ENCODE measurements around the gene KIF3B. TPM values are rescaled to one million over a fixed set of nuclear protein-coding genes. Genes with fewer than 3 reads are reported as not detected.
A peak's percentile ranks its signal among the peaks of the same experiment; 100 is the strongest.

Gene KIF3B
- total RNA-seq, 5 donors from 2014 or later (not counting 1 experiment from before 2014, with no cell fraction given) = 11.3 to 14.6 (median 13.6) TPM

- Histone ChIP-seq H3K9me3 (no peaks in the 10 kb centered on the region), H3K36me3 (ENCODE audit: control insufficient read depth in 2 of 2, extremely low read depth in 1 of 2, insufficient read depth in 1 of 2, low read length in 1 of 2) (peaks cover 11 to 54% of the 10 kb centered on the region in 2 donors), H3K4me1 (ENCODE audit: control insufficient read depth in 1 of 2, extremely low read depth in 1 of 2, insufficient read depth in 2 of 2, low read length in 2 of 2) (no peaks in the 10 kb centered on the region), H3K4me3 (ENCODE audit: control insufficient read depth in 1 of 2, extremely low read depth in 1 of 2, low read length in 1 of 2) (no peak overlapping the region), H3K27me3 (replicated peaks in 1 of 2; ENCODE audit: control insufficient read depth in 2 of 2, extremely low read depth in 1 of 2, insufficient read depth in 2 of 2, low read length in 1 of 2) (no peaks in the 10 kb centered on the region), H3K27ac (ENCODE audit: low read length) (no peak overlapping the region)
- Mint-ChIP-seq H3K27me3 (no peaks in the 10 kb centered on the region), H3K9me3 (no peaks in the 10 kb centered on the region), H3K36me3 (peaks cover 49% of the 10 kb centered on the region), H3K4me3 (no peak overlapping the region), H3K27ac (no peak overlapping the region), H3K4me1 (peaks cover 0 to 6% (median 1%) of the 10 kb centered on the region in 3 donors)
- DNase-seq = no peak
- ChIA-PET POLR2A (interaction anchor here in 1 of 2 donors (0.6 kb wide), 1 partner anchor 12 kb away, joined by 10 read pairs; no protein-coding TSS in a partner anchor), CTCF (interaction anchor here (0.5 to 0.6 kb wide), 2 partner anchors 20 to 39 kb away, joined by 3 to 5 read pairs; no protein-coding TSS in a partner anchor)
- no peak for ATAC-seq (replicated peaks in 1 of 4)
- WGBS (ENCODE audit: insufficient coverage) = 83% methylated on average over 2 of the region's 3 CpGs
Measured at GRCh38 chr20:32312718-32313424, 35.4 kb downstream of the KIF3B start.

- WGBS (ENCODE audit: insufficient coverage) = 100% methylated on average over 1 of the region's 1 CpG
- POLR2A ChIA-PET = no interaction called here
- H3K36me3 ChIP-seq (ENCODE audit: control insufficient read depth in 2 of 2, extremely low read depth in 1 of 2, insufficient read depth in 1 of 2, low read length in 1 of 2) = peaks cover 11 to 54% of the 10 kb centered on the region in 2 donors
Measured at GRCh38 chr20:32314768-32315167, 37.3 kb downstream of the KIF3B start.

DNA sequence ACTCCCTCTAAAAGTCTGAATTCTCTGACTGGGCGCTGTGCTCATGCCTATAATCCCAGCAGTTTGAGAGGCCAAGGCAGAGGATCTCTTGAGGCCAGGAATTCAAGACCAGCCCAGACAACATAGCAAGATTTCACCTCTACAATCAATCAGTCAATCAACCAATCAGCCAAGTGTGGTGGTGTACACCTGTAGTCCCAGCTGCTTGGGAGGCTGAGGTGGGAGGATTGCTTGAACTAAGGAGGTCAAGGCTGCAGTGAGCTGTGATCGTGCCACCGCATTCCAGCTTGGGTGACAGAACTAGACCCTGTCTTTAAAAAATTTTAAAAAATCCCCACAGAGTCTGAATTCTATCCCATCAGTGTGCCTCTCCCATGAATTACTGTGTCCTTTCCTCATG, 37.9 kb downstream of the KIF3B start:
- no peak for DNase-seq
- Histone ChIP-seq H3K4me1 (ENCODE audit: control insufficient read depth in 1 of 2, extremely low read depth in 1 of 2, insufficient read depth in 2 of 2, low read length in 2 of 2) (no peaks in the 10 kb centered on the region), H3K36me3 (ENCODE audit: control insufficient read depth in 2 of 2, extremely low read depth in 1 of 2, insufficient read depth in 1 of 2, low read length in 1 of 2) (peaks cover 11 to 47% of the 10 kb centered on the region in 2 donors), H3K9me3 (no peaks in the 10 kb centered on the region), H3K27me3 (replicated peaks in 1 of 2; ENCODE audit: control insufficient read depth in 2 of 2, extremely low read depth in 1 of 2, insufficient read depth in 2 of 2, low read length in 1 of 2) (no peaks in the 10 kb centered on the region), H3K27ac (ENCODE audit: low read length) (no peak overlapping the region), H3K4me3 (ENCODE audit: control insufficient read depth in 1 of 2, extremely low read depth in 1 of 2, low read length in 1 of 2) (no peak overlapping the region)
- Mint-ChIP-seq H3K4me1 (peaks cover 0 to 6% (median 1%) of the 10 kb centered on the region in 3 donors), H3K36me3 (peaks cover 42% of the 10 kb centered on the region), H3K27ac (no peak overlapping the region), H3K4me3 (no peak overlapping the region), H3K27me3 (no peaks in the 10 kb centered on the region), H3K9me3 (no peaks in the 10 kb centered on the region)
- no peak for ATAC-seq (replicated peaks in 1 of 4)
- WGBS (ENCODE audit: insufficient coverage) = 100% methylated on average over 1 of the region's 3 CpGs
- ChIA-PET CTCF (interaction anchor here in 1 of 2 donors (0.5 to 0.7 kb wide), 2 partner anchors 105 to 659 kb away, joined by 4 to 5 read pairs; no protein-coding TSS in a partner anchor), POLR2A (no interaction called here)

More at GRCh38 chr20:32314768-32315167, 37.3 kb downstream of the KIF3B start:
- no peaks in the 10 kb centered on the region for H3K9me3 ChIP-seq
- H3K4me3 Mint-ChIP-seq = no peak overlapping the region
- no peak overlapping the region for H3K27ac ChIP-seq (ENCODE audit: low read length)
- no peaks in the 10 kb centered on the region for H3K27me3 ChIP-seq (replicated peaks in 1 of 2; ENCODE audit: control insufficient read depth in 2 of 2, extremely low read depth in 1 of 2, insufficient read depth in 2 of 2, low read length in 1 of 2)
- peak overlapping the region; percentile 55 to 65 for H3K27ac Mint-ChIP-seq
- peaks cover 47% of the 10 kb centered on the region for H3K36me3 Mint-ChIP-seq
- CTCF ChIA-PET = no interaction called here
- H3K27me3 Mint-ChIP-seq = no peaks in the 10 kb centered on the region
- H3K4me1 ChIP-seq (ENCODE audit: control insufficient read depth in 1 of 2, extremely low read depth in 1 of 2, insufficient read depth in 2 of 2, low read length in 2 of 2) = no peaks in the 10 kb centered on the region
- no peak overlapping the region for H3K4me3 ChIP-seq (ENCODE audit: control insufficient read depth in 1 of 2, extremely low read depth in 1 of 2, low read length in 1 of 2)
- no peak for ATAC-seq (replicated peaks in 1 of 4)
- no peak for DNase-seq
- peaks cover 0 to 6% (median 1%) of the 10 kb centered on the region in 3 donors for H3K4me1 Mint-ChIP-seq
- H3K9me3 Mint-ChIP-seq = no peaks in the 10 kb centered on the region

GRCh38 chr20:32315891-32316290, 38.4 kb downstream of the KIF3B start:
- H3K36me3 Mint-ChIP-seq = peaks cover 42% of the 10 kb centered on the region

DNA sequence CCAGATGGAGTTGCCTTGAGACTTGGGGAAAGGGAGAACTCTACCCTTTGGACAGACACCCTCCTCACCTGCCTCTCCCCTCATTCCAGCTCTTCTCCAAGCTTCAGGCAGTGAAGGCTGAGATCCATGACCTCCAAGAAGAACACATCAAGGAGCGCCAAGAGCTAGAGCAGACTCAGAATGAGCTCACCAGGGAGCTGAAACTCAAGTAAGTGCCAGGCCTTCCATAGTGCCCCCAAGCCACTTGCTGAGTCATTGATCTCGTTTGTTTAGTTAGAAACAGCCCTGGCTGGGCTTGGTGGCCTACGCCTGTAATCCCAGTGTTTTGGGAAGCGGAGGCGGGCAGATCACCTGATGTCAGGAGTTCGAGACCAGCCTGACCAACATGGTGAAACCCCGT, 39.2 kb downstream of the KIF3B start:
- POLR2A ChIA-PET = interaction anchor here in 1 of 2 donors (1.1 kb wide), 1 partner anchor 16 kb away, joined by 5 read pairs; no protein-coding TSS in a partner anchor

More at GRCh38 chr20:32315891-32316290, 38.4 kb downstream of the KIF3B start:
- Histone ChIP-seq H3K9me3 (no peaks in the 10 kb centered on the region), H3K27me3 (replicated peaks in 1 of 2; ENCODE audit: control insufficient read depth in 2 of 2, extremely low read depth in 1 of 2, insufficient read depth in 2 of 2, low read length in 1 of 2) (no peaks in the 10 kb centered on the region), H3K4me1 (ENCODE audit: control insufficient read depth in 1 of 2, extremely low read depth in 1 of 2, insufficient read depth in 2 of 2, low read length in 2 of 2) (no peaks in the 10 kb centered on the region), H3K27ac (ENCODE audit: low read length) (no peak overlapping the region), H3K36me3 (ENCODE audit: control insufficient read depth in 2 of 2, extremely low read depth in 1 of 2, insufficient read depth in 1 of 2, low read length in 1 of 2) (peaks cover 11 to 42% of the 10 kb centered on the region in 2 donors), H3K4me3 (ENCODE audit: control insufficient read depth in 1 of 2, extremely low read depth in 1 of 2, low read length in 1 of 2) (no peak overlapping the region)
- DNase-seq (no peak), ATAC-seq (replicated peaks in 1 of 4) (no peak)
- CTCF ChIA-PET = interaction anchor here (0.5 to 0.8 kb wide), 4 partner anchors 42 to 659 kb away, joined by 3 to 5 read pairs (median 4); partner anchors contain the start of gene ASXL1 (in 1 of the 2)
- POLR2A ChIA-PET = interaction anchor here in 1 of 2 donors (0.6 kb wide), 1 partner anchor 336 kb away, joined by 3 read pairs; no protein-coding TSS in a partner anchor
- Mint-ChIP-seq H3K9me3 (no peaks in the 10 kb centered on the region), H3K27me3 (no peaks in the 10 kb centered on the region), H3K4me3 (no peak overlapping the region), H3K4me1 (peaks cover 0 to 6% (median 1%) of the 10 kb centered on the region in 3 donors), H3K27ac (peak overlapping the region; percentile 27 to 69)
- 80% methylated on average over 1 of the region's 2 CpGs for WGBS (ENCODE audit: insufficient coverage)

GRCh38 chr20:32319100-32319499, 41.6 kb downstream of the KIF3B start:
- no peaks in the 10 kb centered on the region for H3K27me3 ChIP-seq (replicated peaks in 1 of 2; ENCODE audit: control insufficient read depth in 2 of 2, extremely low read depth in 1 of 2, insufficient read depth in 2 of 2, low read length in 1 of 2)
- DNase-seq (no peak), ATAC-seq (replicated peaks in 1 of 4) (peak in 1 of 4 experiments; percentile 44)
- POLR2A ChIA-PET = no interaction called here
- Mint-ChIP-seq H3K27me3 (no peaks in the 10 kb centered on the region), H3K4me3 (no peak overlapping the region), H3K27ac (peak overlapping the region; percentile 57 to 61), H3K4me1 (peaks cover 0 to 2% (median 1%) of the 10 kb centered on the region in 3 donors), H3K36me3 (peaks cover 34% of the 10 kb centered on the region), H3K9me3 (no peaks in the 10 kb centered on the region)
- CTCF ChIA-PET = no interaction called here
- no peak overlapping the region for H3K27ac ChIP-seq (ENCODE audit: low read length)
- H3K9me3 ChIP-seq = no peaks in the 10 kb centered on the region
- H3K4me3 ChIP-seq (ENCODE audit: control insufficient read depth in 1 of 2, extremely low read depth in 1 of 2, low read length in 1 of 2) = no peak overlapping the region
- no CpG with 5 or more reads among the region's 6 CpGs for WGBS (ENCODE audit: insufficient coverage)
- peaks cover 9 to 27% of the 10 kb centered on the region in 2 donors for H3K36me3 ChIP-seq (ENCODE audit: control insufficient read depth in 2 of 2, extremely low read depth in 1 of 2, insufficient read depth in 1 of 2, low read length in 1 of 2)
- H3K4me1 ChIP-seq (ENCODE audit: control insufficient read depth in 1 of 2, extremely low read depth in 1 of 2, insufficient read depth in 2 of 2, low read length in 2 of 2) = no peaks in the 10 kb centered on the region

More for the DNA sequence above, 39.2 kb downstream of the KIF3B start:
- peaks cover 0 to 6% (median 1%) of the 10 kb centered on the region in 3 donors for H3K4me1 Mint-ChIP-seq
- H3K27ac Mint-ChIP-seq = peak overlapping the region in 1 of 2 donors; percentile 79
- no peak for DNase-seq
- no peak for ATAC-seq (replicated peaks in 1 of 4)
- Histone ChIP-seq H3K9me3 (no peaks in the 10 kb centered on the region), H3K4me3 (ENCODE audit: control insufficient read depth in 1 of 2, extremely low read depth in 1 of 2, low read length in 1 of 2) (no peak overlapping the region), H3K36me3 (ENCODE audit: control insufficient read depth in 2 of 2, extremely low read depth in 1 of 2, insufficient read depth in 1 of 2, low read length in 1 of 2) (peaks cover 11 to 40% of the 10 kb centered on the region in 2 donors), H3K27ac (ENCODE audit: low read length) (no peak overlapping the region), H3K27me3 (replicated peaks in 1 of 2; ENCODE audit: control insufficient read depth in 2 of 2, extremely low read depth in 1 of 2, insufficient read depth in 2 of 2, low read length in 1 of 2) (no peaks in the 10 kb centered on the region), H3K4me1 (ENCODE audit: control insufficient read depth in 1 of 2, extremely low read depth in 1 of 2, insufficient read depth in 2 of 2, low read length in 2 of 2) (no peaks in the 10 kb centered on the region)
- no peaks in the 10 kb centered on the region for H3K9me3 Mint-ChIP-seq
- 96% methylated on average over 7 of the region's 7 CpGs for WGBS (ENCODE audit: insufficient coverage)
- peaks cover 43% of the 10 kb centered on the region for H3K36me3 Mint-ChIP-seq
- no peaks in the 10 kb centered on the region for H3K27me3 Mint-ChIP-seq
- no peak overlapping the region for H3K4me3 Mint-ChIP-seq
- CTCF ChIA-PET = interaction anchor here in 1 of 2 donors (0.6 to 0.8 kb wide), 2 partner anchors 41 to 288 kb away, joined by 3 to 6 read pairs; partner anchors contain the start of gene ASXL1

Measured in T-cell (primary cell).